HepG2 (cell line): Measurements from ENCODE around the gene HEPN1. TPM values are rescaled to one million over a fixed set of nuclear protein-coding genes. Genes with fewer than 3 reads are reported as not detected.

Source experiments
- ATAC-seq: fragments of 200-7000 bp; cut with Tn5 transposase; 3 replicates; pipeline ENCODE4 v1.9.1; 2020; ENCODE audit warnings: mild to moderate bottlenecking, moderate library complexity
- BruUV-seq: library from RNA; stranded (reverse); fragments of 400-500 nt; replicated peaks from 2 replicates; lab custom pipeline; 2021; lab: Mats Ljungman, UMichigan
- CTCF ChIA-PET: fragments of 300-600 bp; formaldehyde crosslinking; extraction: SDS; loops from one replicate; lab custom pipeline; 2021; ENCODE audit warnings: low total read pairs, inconsistent platforms, low intra/inter-chr PET ratio; lab: Yijun Ruan, JAX
- POLR2A ChIA-PET: fragments of 350-600 bp; sonication (Branson Sonifier 250); formaldehyde crosslinking; loops from one replicate; lab custom pipeline; 2020; ENCODE audit warnings: antibody characterized with exemption, inconsistent platforms; lab: Yijun Ruan, JAX
- DNase-seq: peaks from one replicate; pipeline ENCODE4 v3.0.0-alpha.2; 2015; ENCODE audit warnings: low spot score
- FAIRE-seq: peaks from 3 replicates; lab custom pipeline; 2011; peaks lifted over from hg19 to GRCh38; lab: Jason Lieb, UNC
- H2AFZ ChIP-seq: one replicate; pipeline ENCODE4 v1.6.1; 2011; ENCODE audit warnings: low read length, inconsistent platforms
- H3K27ac ChIP-seq: fragments of 300-600 bp; 3 replicates; pipeline ENCODE4 v1.8.0; 2011; ENCODE audit warnings: mixed run types, mild to moderate bottlenecking, mixed read lengths, low read length, inconsistent platforms; ENCODE audit not compliant: insufficient read depth; ENCODE audit errors: extremely low read length
- H3K27me3 ChIP-seq, 2 experiments: fragments of 200-600 bp in 1 of 2; 2 replicates in 1 of 2; 3 replicates in 1 of 2; pipeline versions ENCODE4 v1.6.0 to v1.8.0; 2011; ENCODE audit warnings: low read length in 2 of 2, mild to moderate bottlenecking in 2 of 2, moderate library complexity in 2 of 2, inconsistent platforms in 1 of 2; ENCODE audit not compliant: insufficient read depth in 2 of 2, control insufficient read depth in 1 of 2
- H3K36me3 ChIP-seq, 2 experiments: fragments of 200-600 bp in 1 of 2; replicated peaks in 1 of 2; 2 replicates in 1 of 2; 3 replicates in 1 of 2; pipeline versions ENCODE4 v1.5.1 to v1.8.0; 2011; ENCODE audit warnings: low read length in 2 of 2, inconsistent platforms in 1 of 2; ENCODE audit not compliant: insufficient read depth in 2 of 2, control insufficient read depth in 1 of 2
- H3K4me1 ChIP-seq: 2 replicates; pipeline ENCODE4 v1.5.1; 2012; ENCODE audit warnings: low read length, inconsistent platforms; ENCODE audit not compliant: insufficient read depth
- H3K4me2 ChIP-seq: 2 replicates; pipeline ENCODE4 v1.6.0; 2011; ENCODE audit warnings: low read depth, low read length, inconsistent platforms
- H3K4me3 ChIP-seq, 3 experiments: fragments of 200-600 bp in 1 of 3; sonication (generic), shearing (Covaris generic) in 1 of 3; replicated peaks in 1 of 3; 2 replicates each; pipeline ENCODE4 v1.5.1; 2011 to 2016; ENCODE audit warnings: low read length in 3 of 3, inconsistent platforms in 2 of 3, low read depth in 2 of 3, mild to moderate bottlenecking in 2 of 3, control low read depth in 1 of 3, mixed read lengths in 1 of 3; ENCODE audit not compliant: insufficient read depth in 1 of 3
- H3K79me2 ChIP-seq: one replicate; pipeline ENCODE4 v1.6.1; 2011; ENCODE audit warnings: low read length, inconsistent platforms; ENCODE audit not compliant: insufficient read depth
- H3K9ac ChIP-seq: 2 replicates; pipeline ENCODE4 v1.6.0; 2011; ENCODE audit warnings: mild to moderate bottlenecking, low read depth, low read length, inconsistent platforms; ENCODE audit not compliant: insufficient read depth
- H3K9me3 ChIP-seq: 2 replicates; pipeline ENCODE4 v1.5.1; 2012; ENCODE audit warnings: mild to moderate bottlenecking, low read length
- H4K20me1 ChIP-seq: 2 replicates; pipeline ENCODE4 v1.6.0; 2011; ENCODE audit warnings: inconsistent platforms, mild to moderate bottlenecking, low read length, moderate library complexity; ENCODE audit not compliant: insufficient read depth
- AGO2 ChIP-seq: fragments of 200-400 bp; formaldehyde crosslinking; optimal IDR thresholded peaks from 2 replicates; pipeline ENCODE3; 2017; ENCODE audit warnings: mild to moderate bottlenecking, low read depth, low read length, moderate library complexity
- ELF4 ChIP-seq: sonication (generic); formaldehyde crosslinking; IDR thresholded peaks from 2 replicates; pipeline ENCODE4 v1.5.0; 2020; ENCODE audit warnings: missing genetic modification reagents, mild to moderate bottlenecking, moderate library complexity, borderline replicate concordance
- EP300 ChIP-seq, 3 experiments: sonication (generic) in 1 of 3; formaldehyde crosslinking in 1 of 3; IDR thresholded peaks; 2 replicates each; pipeline versions ENCODE4 v1.5.1 to v1.6.1; 2011 to 2020; ENCODE audit warnings: low read depth in 2 of 3, low read length in 2 of 3, borderline replicate concordance in 1 of 3, improper control_type of control experiment in 1 of 3, mild to moderate bottlenecking in 1 of 3, missing genetic modification reagents in 1 of 3, moderate library complexity in 1 of 3
- ETV6 ChIP-seq: sonication (generic); formaldehyde crosslinking; conservative IDR thresholded peaks from 2 replicates; pipeline ENCODE4 v1.4.0; 2020; ENCODE audit warnings: missing genetic modification reagents
- FOXA3 ChIP-seq: IDR thresholded peaks from 2 replicates; pipeline ENCODE4 v1.6.1; 2016; ENCODE audit warnings: missing genetic modification reagents, missing compliant biosample characterization
- GABPB1 ChIP-seq: IDR thresholded peaks from 2 replicates; pipeline ENCODE4 v1.6.1; 2016; ENCODE audit warnings: mild to moderate bottlenecking, missing genetic modification reagents, moderate library complexity, missing compliant biosample characterization
- MED13 ChIP-seq: sonication (generic); formaldehyde crosslinking; IDR thresholded peaks from 2 replicates; pipeline ENCODE4 v1.5.0; 2020; ENCODE audit warnings: missing genetic modification reagents
- NFRKB ChIP-seq: fragments of 450-650 bp; IDR thresholded peaks from 2 replicates; pipeline ENCODE4 v1.6.1; 2017
- PHB2 ChIP-seq: fragments of 450-650 bp; IDR thresholded peaks from 2 replicates; pipeline ENCODE4 v1.6.1; 2018; ENCODE audit not compliant: partially characterized antibody
- RBFOX2 ChIP-seq: fragments of 200-400 bp; formaldehyde crosslinking; IDR thresholded peaks from 2 replicates; pipeline ENCODE4 v1.6.1; 2017; ENCODE audit warnings: low read depth, mild to moderate bottlenecking, low read length
- RELA ChIP-seq: sonication (generic); formaldehyde crosslinking; IDR thresholded peaks from 2 replicates; pipeline ENCODE4 v1.4.0; 2020; ENCODE audit warnings: missing genetic modification reagents
- SRSF1 ChIP-seq: fragments of 200-400 bp; formaldehyde crosslinking; optimal IDR thresholded peaks from 2 replicates; pipeline ENCODE3; 2017; ENCODE audit warnings: mild to moderate bottlenecking, low read depth, low read length, moderate library complexity
- ZNF44 ChIP-seq: sonication (generic); formaldehyde crosslinking; IDR thresholded peaks from 2 replicates; pipeline ENCODE4 v1.5.1; 2020; ENCODE audit warnings: mild to moderate bottlenecking, missing genetic modification reagents
- WGBS: methylation state at CpG from one replicate; pipeline ENCODE4 v1.1.6; 2017; ENCODE audit warnings: low lambda C conversion rate; 5-methylcytosine and 5-hydroxymethylcytosine counted together
- in situ Hi-C: cut with HindIII; loops from 2 replicates; pipeline ENCODE4 v1.10.0; 2017; ENCODE audit warnings: low pct_unique_long_range_greater_than_20kb; ENCODE audit not compliant: extremely low pct_ligation_motif_present
- intact Hi-C: fragments of 100-400 bp; cut with micrococcal nuclease; formaldehyde crosslinking; loops from one replicate; pipeline ENCODE4 v1.10.0; 2022; ENCODE audit not compliant: unreplicated experiment
- polyA plus RNA-seq, 8 experiments: library from polyadenylated mRNA; depleted of rRNA in 3 of 8; stranded (reverse) in 7 of 8; unstranded in 1 of 8; fragments of >200 nt; fragmentation: Illumina TruSeq in 4 of 8; extraction: Trizol in 4 of 8; gene quantifications; 2 replicates each; pipeline versions ENCODE4 v1.2.1 to v1.2.3, GENCODE V29; 2011 to 2016; ENCODE audit warnings: low read depth in 4 of 8, missing spikeins in 1 of 8, mixed read lengths in 1 of 8; ENCODE audit not compliant: insufficient read depth in 1 of 8
- total RNA-seq, 5 experiments: library from RNA; depleted of rRNA; stranded (reverse); fragments of >200 nt; fragmentation: Illumina TruSeq; extraction: Trizol; gene quantifications; 2 replicates each; pipeline ENCODE4 v1.2.3, GENCODE V29; 2016; ENCODE audit warnings: low read depth in 1 of 5
- TF ChIP-seq, protein P1 (sequence below): sonication (generic); formaldehyde crosslinking; IDR thresholded peaks from 2 replicates; pipeline ENCODE4 v1.4.0; 2020; ENCODE audit warnings: mild to moderate bottlenecking, missing genetic modification reagents, borderline replicate concordance
- TF ChIP-seq, protein P2 (sequence below), 2 experiments: sonication (generic) in 1 of 2; formaldehyde crosslinking in 1 of 2; IDR thresholded peaks; 2 replicates each; pipeline versions ENCODE4 v1.5.1 to v1.6.1; 2011 to 2020; ENCODE audit warnings: borderline replicate concordance in 1 of 2, low read depth in 1 of 2, low read length in 1 of 2, mild to moderate bottlenecking in 1 of 2, missing genetic modification reagents in 1 of 2, moderate library complexity in 1 of 2
- TF ChIP-seq, protein P3 (sequence below): sonication (generic); formaldehyde crosslinking; IDR thresholded peaks from 2 replicates; pipeline ENCODE4 v1.5.0; 2020; ENCODE audit warnings: mild to moderate bottlenecking, low read depth, missing genetic modification reagents, borderline replicate concordance

The HEPN1 gene
- total and polyA plus RNA-seq, 2 of the 13 experiments (the other 11 are each of a cell fraction or from before 2014, with no cell fraction given), result not detected

DNA sequence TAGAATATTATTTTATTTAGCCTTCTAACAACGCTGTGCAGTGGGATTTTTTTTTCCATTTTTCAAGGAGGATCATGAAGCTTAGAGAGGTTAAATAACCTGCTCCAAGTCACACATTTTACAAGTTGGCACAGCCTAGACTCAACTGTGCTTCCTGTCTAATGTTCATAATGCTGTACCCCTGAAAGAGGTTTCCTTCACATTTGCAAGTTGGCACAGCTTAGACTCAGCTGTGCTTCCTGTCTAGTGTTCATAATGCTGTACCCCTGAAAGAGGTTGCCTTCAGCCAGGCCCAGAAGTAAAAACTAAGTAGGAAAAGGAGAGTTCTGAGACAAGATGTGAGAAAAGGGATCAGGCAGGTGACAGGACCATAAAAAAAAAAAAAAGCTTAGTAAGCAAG lies 24.7 kb downstream of the HEPN1 start (continued):
- TF ChIP-seq, protein P1, sequence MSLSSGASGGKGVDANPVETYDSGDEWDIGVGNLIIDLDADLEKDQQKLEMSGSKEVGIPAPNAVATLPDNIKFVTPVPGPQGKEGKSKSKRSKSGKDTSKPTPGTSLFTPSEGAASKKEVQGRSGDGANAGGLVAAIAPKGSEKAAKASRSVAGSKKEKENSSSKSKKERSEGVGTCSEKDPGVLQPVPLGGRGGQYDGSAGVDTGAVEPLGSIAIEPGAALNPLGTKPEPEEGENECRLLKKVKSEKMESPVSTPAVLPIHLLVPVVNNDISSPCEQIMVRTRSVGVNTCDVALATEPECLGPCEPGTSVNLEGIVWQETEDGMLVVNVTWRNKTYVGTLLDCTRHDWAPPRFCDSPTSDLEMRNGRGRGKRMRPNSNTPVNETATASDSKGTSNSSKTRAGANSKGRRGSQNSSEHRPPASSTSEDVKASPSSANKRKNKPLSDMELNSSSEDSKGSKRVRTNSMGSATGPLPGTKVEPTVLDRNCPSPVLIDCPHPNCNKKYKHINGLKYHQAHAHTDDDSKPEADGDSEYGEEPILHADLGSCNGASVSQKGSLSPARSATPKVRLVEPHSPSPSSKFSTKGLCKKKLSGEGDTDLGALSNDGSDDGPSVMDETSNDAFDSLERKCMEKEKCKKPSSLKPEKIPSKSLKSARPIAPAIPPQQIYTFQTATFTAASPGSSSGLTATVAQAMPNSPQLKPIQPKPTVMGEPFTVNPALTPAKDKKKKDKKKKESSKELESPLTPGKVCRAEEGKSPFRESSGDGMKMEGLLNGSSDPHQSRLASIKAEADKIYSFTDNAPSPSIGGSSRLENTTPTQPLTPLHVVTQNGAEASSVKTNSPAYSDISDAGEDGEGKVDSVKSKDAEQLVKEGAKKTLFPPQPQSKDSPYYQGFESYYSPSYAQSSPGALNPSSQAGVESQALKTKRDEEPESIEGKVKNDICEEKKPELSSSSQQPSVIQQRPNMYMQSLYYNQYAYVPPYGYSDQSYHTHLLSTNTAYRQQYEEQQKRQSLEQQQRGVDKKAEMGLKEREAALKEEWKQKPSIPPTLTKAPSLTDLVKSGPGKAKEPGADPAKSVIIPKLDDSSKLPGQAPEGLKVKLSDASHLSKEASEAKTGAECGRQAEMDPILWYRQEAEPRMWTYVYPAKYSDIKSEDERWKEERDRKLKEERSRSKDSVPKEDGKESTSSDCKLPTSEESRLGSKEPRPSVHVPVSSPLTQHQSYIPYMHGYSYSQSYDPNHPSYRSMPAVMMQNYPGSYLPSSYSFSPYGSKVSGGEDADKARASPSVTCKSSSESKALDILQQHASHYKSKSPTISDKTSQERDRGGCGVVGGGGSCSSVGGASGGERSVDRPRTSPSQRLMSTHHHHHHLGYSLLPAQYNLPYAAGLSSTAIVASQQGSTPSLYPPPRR (CRISPR knock-in tag), result no peak
- TF ChIP-seq, all 625 proteins: peak for 0

DNA sequence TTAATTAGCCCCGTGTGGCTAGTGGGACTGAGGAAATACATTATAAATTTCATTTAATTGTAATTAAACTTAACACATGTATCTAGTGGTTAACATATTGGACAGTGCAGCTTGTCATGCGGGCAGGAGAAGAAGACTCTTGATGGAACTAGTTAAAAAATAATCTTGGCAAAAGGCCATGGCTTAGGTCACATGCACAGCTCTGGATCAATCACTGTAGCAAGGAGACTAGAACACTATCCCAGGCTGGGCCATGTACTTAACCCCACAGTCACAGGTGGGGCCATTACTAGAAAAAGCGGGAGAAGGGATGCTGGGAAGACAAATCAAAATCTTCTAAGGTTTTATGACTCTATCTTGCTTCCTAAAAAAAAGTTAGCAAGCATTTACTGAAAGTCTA lies 25.5 kb downstream of the HEPN1 start:
- no peak overlapping the region for H3K4me3 ChIP-seq
- ChIA-PET CTCF (no interaction called here), POLR2A (interaction anchor here (1.5 to 5.3 kb wide), 2 partner anchors 9 kb away, joined by 6 to 34 read pairs; partner anchors contain the start of genes CCDC15 and HEPACAM)
- H4K20me1 ChIP-seq, result no peaks in the 10 kb centered on the region
- intact Hi-C loops, result no loop called here
- no peaks in the 10 kb centered on the region for H3K27me3 ChIP-seq
- H2AFZ ChIP-seq, result no peak overlapping the region
- H3K4me2 ChIP-seq, result no peak overlapping the region
- in situ Hi-C loops, result no loop called here
- BruUV-seq, result no TSS peak
- peaks cover 77% of the 10 kb centered on the region for H3K4me1 ChIP-seq
- no peaks in the 10 kb centered on the region for H3K36me3 ChIP-seq
- DNase-seq (no peak), ATAC-seq (no peak), FAIRE-seq (no peak)
- no peaks in the 10 kb centered on the region for H3K79me2 ChIP-seq
- 81% methylated on average over 3 of the region's 3 CpGs for WGBS
- H3K9ac ChIP-seq, result no peak overlapping the region
- H3K9me3 ChIP-seq, result no peaks in the 10 kb centered on the region
- no peak overlapping the region for H3K27ac ChIP-seq
- no peak for TF ChIP-seq RBFOX2
- no peak for TF ChIP-seq PHB2
- no peak for TF ChIP-seq ELF4 (CRISPR knock-in tag)
- TF ChIP-seq ETV6, result no peak
- TF ChIP-seq GABPB1 (CRISPR knock-in tag), result no peak
- no peak for TF ChIP-seq ZNF44 (CRISPR knock-in tag)
- no peak for TF ChIP-seq RELA (CRISPR knock-in tag)
- no peak for TF ChIP-seq FOXA3 (CRISPR knock-in tag)
- TF ChIP-seq, protein P2, sequence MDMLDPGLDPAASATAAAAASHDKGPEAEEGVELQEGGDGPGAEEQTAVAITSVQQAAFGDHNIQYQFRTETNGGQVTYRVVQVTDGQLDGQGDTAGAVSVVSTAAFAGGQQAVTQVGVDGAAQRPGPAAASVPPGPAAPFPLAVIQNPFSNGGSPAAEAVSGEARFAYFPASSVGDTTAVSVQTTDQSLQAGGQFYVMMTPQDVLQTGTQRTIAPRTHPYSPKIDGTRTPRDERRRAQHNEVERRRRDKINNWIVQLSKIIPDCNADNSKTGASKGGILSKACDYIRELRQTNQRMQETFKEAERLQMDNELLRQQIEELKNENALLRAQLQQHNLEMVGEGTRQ (IDR thresholded peaks at IDR 0.05; ENCODE audit: low read depth, low read length), result no peak
- TF ChIP-seq, protein P2 (CRISPR knock-in tag; IDR thresholded peaks at IDR 0.05; ENCODE audit: borderline replicate concordance), result peak; percentile 42; the same call in 1 of the 2 replicates
- no peak for TF ChIP-seq SRSF1
- TF ChIP-seq EP300 (IDR thresholded peaks at IDR 0.05; ENCODE audit: low read depth in 2 of 2, low read length in 2 of 2), result peak in 1 of 2 experiments; percentile 13; a peak in 1 of 4 replicates
- TF ChIP-seq EP300 (CRISPR knock-in tag; IDR thresholded peaks at IDR 0.05; ENCODE audit: borderline replicate concordance), result no peak
- no peak for TF ChIP-seq NFRKB
- no peak for TF ChIP-seq MED13 (CRISPR knock-in tag)
- TF ChIP-seq AGO2, result no peak
- TF ChIP-seq, protein P3, sequence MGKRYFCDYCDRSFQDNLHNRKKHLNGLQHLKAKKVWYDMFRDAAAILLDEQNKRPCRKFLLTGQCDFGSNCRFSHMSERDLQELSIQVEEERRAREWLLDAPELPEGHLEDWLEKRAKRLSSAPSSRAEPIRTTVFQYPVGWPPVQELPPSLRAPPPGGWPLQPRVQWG (CRISPR knock-in tag), result no peak
